Stimulated activated CD4-positive, alpha-beta T cell treated with anti-CD3 and anti-CD28 coated beads, Interleukin-1b, Interleukin-23, amount 100 ng/mL, for 1 hour (primary cell): ENCODE results near the gene CT47C1.
A peak's percentile ranks its signal among the peaks of the same experiment; 100 is the strongest.

Experiments
- DNase-seq, 2 donors: peaks; one replicate each; pipeline ENCODE4 v3.0.0-alpha.2; 2020; ENCODE audit warnings: low read depth in 2 of 2

The CT47C1 gene

DNA sequence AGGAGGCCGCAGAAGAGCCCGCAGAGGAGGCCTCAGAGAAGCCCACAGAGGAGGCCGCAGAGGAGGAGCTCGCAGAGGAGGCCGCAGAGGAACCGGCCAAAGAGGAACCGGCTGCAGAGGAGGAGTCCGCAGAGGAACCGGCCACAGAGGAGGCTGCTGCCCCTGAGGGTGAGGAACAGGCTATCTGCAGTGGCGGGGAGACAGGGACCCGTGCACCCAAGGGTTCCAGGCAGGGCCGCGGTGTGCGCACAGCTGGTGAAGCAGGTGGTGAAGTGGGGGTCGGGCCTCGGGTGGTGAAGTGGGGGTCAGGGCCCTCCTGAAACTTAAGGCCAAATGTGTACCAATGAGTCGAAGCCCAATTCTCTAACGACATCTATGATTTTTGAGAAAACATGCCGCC, 1.1 kb downstream of the CT47C1 start:
- DNase-seq: no peak

DNA sequence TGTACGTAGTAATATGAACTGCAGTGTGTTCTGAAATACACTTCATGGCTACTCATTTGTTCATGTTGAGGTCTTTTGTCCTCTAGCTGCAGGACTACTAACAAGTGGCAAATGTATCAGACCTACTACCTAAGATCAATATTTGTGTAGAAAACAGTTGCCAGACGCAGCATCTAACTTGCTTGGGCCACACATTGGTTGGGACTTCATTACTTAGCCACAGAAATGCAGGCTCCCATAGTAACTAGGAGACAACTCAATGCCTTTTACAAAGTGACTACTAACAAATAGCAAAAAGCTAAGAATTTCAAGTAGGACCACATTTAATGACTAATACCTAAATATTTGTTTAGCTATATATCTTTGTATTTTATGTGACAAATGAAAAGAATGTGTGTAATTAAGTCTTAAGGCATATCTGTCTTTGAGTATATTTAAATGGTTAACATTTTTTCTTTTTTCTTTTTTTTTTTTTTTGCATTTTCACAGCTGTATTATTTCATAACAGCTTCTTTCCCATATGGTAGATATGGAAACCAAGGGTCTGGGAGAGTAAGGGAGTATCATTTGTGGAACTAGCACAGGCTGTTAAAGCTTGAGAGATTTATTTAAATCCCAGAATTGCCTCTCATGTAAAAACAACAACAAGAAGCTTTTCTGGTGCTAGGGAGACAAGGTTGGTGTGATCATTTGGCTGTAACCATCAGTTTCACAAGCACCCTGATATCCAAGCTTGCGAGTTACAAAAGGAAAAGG, 2.7 kb downstream of the CT47C1 start:
- DNase-seq: no peak

DNA sequence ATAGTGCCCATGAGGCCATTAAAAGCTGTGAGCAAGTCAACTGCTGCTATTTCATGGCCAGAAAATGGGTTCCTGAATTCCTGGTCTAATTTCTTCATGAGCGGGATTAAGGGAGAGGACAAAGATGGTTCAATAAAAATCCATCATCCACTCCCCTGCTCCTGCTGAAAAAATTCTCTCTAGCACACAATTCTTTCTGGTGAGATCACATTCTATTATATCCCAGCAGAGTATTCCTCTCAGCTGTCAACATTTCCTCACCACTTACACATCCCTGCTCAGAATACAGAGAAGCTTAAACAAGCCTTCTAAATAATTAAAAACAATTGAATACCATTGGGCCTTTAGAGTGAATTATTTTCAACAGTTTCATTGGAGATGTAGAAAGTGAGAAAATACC, 9.5 kb downstream of the CT47C1 start:
- no peak for DNase-seq

DNA sequence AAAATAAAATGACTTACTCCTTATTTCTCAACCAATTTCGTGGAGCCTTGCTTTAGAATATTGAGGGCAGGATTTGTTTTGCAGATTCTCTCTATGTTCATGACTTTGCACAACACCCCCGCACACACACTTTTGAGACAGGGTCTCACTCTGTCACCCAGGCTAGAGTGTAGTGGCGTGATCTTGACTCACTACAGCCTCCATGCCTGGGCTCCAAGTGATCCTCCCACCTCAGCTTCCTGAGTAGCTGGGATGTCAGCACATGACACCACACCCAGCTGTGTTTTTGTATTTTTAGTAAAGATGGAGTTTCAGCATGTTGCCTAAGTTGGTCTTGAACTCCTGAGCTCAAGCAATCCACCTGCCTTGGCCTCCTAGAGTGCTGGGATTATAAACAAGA, 12.0 kb downstream of the CT47C1 start:
- no peak for DNase-seq

DNA sequence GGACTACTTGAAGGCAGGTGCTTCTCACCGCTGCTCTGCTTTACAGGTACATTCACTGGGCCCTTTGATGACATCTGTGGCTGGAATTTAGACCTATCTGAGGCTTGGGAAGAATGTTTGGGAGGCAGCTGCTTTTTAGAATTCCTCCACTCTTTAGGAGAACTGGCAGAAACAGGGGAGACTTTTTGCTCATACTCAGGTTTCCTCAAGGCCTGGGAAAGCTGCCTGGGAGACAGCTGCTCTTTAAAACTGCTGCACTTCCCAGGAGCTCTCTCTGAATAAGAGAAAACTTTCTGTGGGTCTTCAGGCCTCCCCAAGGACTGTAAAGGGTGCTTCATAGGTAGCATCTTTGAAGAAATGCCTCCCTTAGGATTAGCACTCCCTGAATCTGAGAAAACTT, 14.3 kb downstream of the CT47C1 start:
- DNase-seq: no peak

DNA sequence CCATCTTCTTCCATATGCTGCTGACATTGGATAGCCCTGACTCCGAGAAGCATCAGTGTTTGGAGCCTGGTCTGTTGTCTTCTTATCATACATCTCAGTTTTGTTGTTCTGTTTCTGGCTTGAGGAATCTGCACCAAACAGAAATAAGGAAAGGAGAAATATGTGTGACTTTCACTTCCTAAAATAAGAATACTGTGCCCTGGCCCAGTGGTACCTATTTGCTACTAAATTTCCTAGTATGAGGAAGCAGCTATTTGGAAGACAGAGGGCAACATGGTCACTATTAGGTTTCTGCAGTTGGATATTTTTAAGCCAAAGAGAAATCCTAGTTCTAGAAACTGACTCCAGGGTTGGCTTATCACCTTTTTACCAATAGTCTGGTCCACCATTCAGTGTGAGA, 16.8 kb downstream of the CT47C1 start:
- no peak for DNase-seq

DNA sequence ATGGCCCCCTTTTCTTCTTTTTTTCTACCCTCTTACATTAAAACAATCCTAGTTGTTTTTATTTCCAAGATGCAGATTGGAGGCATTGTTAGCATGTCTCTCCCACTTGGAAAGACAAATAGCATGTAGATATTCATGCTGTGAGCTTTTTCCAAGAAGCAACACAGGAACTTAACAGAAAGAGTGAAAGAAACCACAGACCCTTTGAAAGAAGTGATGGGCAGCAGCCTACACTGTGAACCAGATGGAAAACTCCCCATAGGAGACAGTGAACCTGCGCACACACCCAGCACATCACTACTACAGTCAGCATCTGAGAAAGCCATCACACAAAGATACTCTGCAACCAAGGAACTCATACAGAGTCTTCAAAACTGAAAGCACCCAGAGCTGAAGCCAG, 17.8 kb downstream of the CT47C1 start:
- no peak for DNase-seq

DNA sequence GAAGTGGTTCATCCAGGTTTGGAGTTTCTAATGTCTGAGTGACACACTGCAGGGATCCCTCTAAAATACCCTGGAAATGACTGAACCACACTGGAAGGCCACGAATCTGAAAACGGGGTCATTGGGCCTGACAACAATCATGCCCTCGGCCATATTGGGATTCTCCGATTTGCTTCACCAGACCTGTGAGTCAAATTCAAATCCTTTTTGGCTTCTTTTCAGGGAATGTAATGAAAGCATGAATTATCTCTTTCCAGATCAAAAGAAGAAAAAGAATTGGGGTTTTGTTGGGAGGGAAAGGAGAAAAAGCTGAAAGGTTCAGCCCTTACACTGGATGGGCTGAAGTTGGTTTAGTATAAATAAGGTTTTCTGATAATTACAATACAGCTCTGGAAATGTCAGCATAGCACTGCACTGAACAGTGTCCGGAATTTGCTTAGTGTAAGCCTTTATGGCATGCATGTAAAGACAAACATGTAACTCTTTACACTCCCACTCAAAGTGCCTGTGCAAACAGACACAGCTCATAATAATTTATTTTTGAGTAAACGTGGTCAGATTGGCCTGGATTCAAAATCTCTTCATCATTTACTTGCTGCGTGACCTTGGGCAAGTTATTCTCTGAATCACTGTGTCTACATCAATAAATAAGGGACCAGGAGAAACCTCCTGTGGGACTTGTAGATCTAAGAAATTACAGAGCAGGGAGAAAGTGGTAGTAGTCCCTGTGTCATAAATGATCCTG, 21.4 kb downstream of the CT47C1 start:
- no peak for DNase-seq

DNA sequence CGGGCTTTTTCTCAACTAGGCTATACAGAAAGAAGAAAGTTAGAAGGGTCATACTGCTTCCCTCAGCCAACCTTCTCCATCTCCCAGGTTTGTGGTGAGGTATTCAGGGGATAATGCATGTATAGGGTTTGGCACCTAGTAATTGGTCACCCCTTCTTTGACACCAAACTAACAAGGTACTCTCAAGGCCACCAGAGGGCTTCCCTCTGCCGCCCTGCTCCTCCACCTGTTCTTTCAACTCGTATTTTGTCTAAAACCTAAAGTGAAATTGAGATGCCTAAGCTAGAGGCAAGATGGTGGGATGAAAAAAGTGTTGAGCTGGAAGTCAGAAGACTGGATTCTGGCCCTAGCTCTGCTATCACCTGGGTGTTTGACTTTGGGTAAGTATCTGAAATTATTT, 22.0 kb downstream of the CT47C1 start:
- DNase-seq: no peak

DNA sequence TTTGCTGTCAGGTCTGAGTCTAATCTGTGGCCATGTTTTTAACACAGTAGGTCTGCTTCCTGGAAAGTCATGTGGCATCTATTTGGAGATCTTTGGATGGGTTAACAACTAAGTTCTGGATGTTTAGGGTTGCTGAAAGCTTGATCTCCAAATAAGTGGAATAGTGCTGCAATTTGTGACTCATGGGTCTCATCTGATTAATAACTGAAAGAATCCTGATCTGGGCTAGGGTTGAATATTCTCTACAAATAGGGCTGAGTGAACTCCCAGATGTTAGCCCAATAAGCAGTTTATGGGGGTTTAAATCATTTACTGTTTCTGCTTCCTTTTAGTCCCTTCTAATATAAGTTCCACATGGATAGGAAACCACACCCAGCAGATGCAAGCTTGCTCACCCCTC, 23.1 kb downstream of the CT47C1 start:
- DNase-seq: no peak

DNA sequence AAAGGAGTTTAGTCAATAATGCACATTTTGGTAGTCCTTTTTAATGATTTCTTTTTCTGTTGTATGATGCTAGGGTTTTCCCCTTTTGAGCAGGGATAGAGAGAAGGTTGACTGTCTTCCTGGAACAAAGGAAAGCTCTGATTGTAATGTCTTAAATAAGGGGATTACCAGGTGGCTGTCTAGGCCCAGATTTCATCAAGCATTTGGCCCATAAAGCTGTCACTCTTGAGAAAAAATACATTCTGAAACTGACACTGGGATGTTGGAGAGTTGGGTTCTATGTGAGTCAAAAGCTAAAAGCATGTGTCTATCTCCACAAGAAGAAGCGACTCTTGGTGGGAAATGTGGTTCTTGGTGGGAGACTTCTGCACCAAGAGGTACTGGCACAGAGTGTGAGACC, 28.4 kb downstream of the CT47C1 start:
- no peak for DNase-seq

DNA sequence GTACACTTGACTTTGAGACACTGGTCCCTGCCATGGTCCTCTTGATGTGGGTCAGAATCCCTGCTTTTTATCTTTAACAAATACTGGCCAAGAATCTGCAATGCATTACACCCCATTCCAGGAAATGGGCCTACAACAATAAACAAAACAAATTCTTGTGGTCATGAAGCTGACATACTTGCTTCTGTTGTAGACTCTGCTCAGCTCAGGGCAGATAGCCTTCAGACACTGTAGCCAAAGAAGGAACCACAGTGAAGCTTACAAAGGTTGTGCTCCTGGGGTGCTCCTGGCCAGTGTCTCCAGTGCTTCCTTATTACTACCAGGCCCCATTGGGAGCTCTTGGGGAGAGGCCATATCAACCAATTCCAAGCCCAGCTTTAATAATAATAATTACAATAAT, 33.0 kb downstream of the CT47C1 start:
- no peak for DNase-seq

DNA sequence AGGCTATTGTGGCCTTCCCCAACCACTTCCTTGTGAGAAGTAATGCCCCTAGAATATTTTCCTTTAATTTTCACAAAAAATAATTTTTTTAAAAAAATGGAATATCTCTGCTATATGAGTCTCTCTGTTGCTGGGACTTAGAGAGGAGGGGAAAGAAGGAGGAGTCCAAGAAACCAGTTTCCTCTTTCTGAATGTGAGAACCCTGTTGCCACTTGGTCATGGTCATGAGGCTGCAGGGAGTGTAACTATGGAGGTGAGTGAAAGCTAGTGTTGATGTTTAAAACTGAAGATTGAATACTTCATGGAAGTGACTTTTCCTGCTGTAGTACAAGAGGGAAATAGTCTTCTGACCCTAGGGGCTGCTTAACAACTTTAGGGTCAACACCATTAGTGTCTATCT, 34.4 kb downstream of the CT47C1 start:
- no peak for DNase-seq

DNA sequence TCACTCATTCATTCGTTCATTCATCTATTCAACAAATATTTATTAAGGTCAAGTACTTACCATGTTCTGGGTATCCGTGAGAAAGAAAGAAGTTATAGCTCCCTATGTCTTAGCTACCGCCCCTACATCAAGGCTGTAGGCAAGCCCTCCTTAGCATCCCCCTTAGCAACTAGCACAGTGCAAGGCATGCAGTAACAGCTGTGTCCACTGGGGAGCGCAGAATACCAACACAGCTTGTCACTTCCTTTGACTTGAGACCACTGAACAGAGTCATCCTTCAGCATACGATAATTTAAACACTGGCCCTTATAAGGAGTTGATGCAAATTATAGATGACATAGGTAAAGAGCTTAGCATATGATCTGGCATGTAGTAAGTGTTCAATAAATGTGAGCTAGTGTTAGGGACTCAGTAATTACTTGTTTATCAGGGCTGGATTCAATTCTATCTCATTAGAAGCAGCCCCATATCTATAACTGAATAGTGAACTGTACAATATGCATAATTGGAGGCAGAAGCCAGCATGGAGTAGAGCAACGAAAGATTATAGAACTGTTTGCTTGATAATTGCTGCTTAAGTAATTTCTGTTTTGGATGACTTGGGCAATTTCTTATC, 46.1 kb downstream of the CT47C1 start:
- DNase-seq: peak in 1 of 2 donors; percentile 17

DNA sequence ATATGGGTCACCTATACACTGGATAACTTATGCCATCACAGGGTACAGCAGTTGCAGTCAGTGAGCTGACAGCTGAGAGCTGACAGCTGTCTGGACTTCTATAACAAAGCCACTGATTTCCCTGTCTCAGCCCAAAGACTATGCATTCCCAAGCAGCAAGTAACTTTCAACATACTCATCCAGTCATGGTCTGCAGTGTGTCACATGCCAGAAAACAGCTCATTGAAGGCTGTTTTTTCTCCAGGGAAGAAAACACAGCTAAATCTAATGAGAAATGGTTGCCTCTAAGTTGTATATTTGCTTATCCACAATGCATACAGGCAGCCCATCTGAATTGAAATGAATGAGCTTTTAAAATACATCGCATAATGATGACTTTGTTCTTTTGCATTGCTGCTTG, 48.5 kb downstream of the CT47C1 start:
- DNase-seq: no peak
